HAP-1 (cell line): ENCODE results near the gene ARHGAP10.

Experiments
- DNase-seq, 2 experiments: peaks; one replicate each; pipeline ENCODE4 v3.0.0-alpha.2; 2016 to 2020; ENCODE audit warnings: low spot score in 2 of 2
- H3K27me3 ChIP-seq: fragments of 250-450 bp; sonication (Bioruptor Pico); 2 replicates; pipeline ENCODE4 v1.5.1; 2020; ENCODE audit warnings: low read depth, mild to moderate bottlenecking, moderate library complexity
- H3K36me3 ChIP-seq: fragments of 250-450 bp; sonication (Bioruptor Pico); replicated peaks from 2 replicates; pipeline ENCODE4 v1.5.1; 2020; ENCODE audit warnings: mild to moderate bottlenecking
- H3K4me1 ChIP-seq: fragments of 250-450 bp; sonication (Bioruptor Pico); 2 replicates; pipeline ENCODE4 v1.5.1; 2020; ENCODE audit warnings: mild to moderate bottlenecking
- H3K4me3 ChIP-seq: fragments of 250-450 bp; sonication (Bioruptor Pico); 2 replicates; pipeline ENCODE4 v1.5.1; 2020; ENCODE audit warnings: mild to moderate bottlenecking, moderate library complexity
- H3K9me3 ChIP-seq: fragments of 250-450 bp; sonication (Bioruptor Pico); 2 replicates; pipeline ENCODE4 v1.5.1; 2020; ENCODE audit warnings: mild to moderate bottlenecking, moderate library complexity
- in situ Hi-C: fragments of 300-500 bp; cut with MboI; formaldehyde crosslinking; loops from 3 replicates; pipeline ENCODE4 v1.14.3; 2020; ENCODE audit warnings: low sequenced_read_pairs, inconsistent platforms, mixed read lengths

ARHGAP10 gene

GRCh38 chr4:147731580-147732517 is at the start of gene ARHGAP10:
Gene ARHGAP10 (plus strand): TSS chr4:147732088. CDS start chr4:147732302, 214 bp downstream.
- peak within 1 kb of the TSS; percentile 75 for H3K4me3 ChIP-seq
- in situ Hi-C loops = no loop called here
- no peaks in the 10 kb centered on the region for H3K27me3 ChIP-seq
- DNase-seq = peak; percentile 45 to 75
- H3K36me3 ChIP-seq = no peaks in the 10 kb centered on the region
- H3K9me3 ChIP-seq = no peaks in the 10 kb centered on the region
- H3K4me1 ChIP-seq = peaks cover 39% of the 10 kb centered on the region

GRCh38 chr4:147682755-147683154 is 49.1 kb upstream of the ARHGAP10 start:
- peak in 1 of 2 experiments; percentile 31 for DNase-seq
- Histone ChIP-seq H3K4me3 (peak overlapping the region; percentile 81), H3K27me3 (no peaks in the 10 kb centered on the region), H3K4me1 (peaks cover 14% of the 10 kb centered on the region), H3K36me3 (peaks cover 6% of the 10 kb centered on the region), H3K9me3 (no peaks in the 10 kb centered on the region)
- in situ Hi-C loops = no loop called here

GRCh38 chr4:147683188-147683591 is 48.7 kb upstream of the ARHGAP10 start:
- DNase-seq = peak in 1 of 2 experiments; percentile 35
- peaks cover 12% of the 10 kb centered on the region for H3K4me1 ChIP-seq
- H3K4me3 ChIP-seq = peak overlapping the region; percentile 81
- H3K9me3 ChIP-seq = no peaks in the 10 kb centered on the region
- H3K36me3 ChIP-seq = peaks cover 2% of the 10 kb centered on the region
- no peaks in the 10 kb centered on the region for H3K27me3 ChIP-seq
- in situ Hi-C loops = no loop called here

GRCh38 chr4:147683717-147684700 is 47.9 kb upstream of the ARHGAP10 start, which contains the start of gene PRMT9:
Gene PRMT9 (minus strand): TSS chr4:147684163. CDS start chr4:147683987, 176 bp downstream.
- DNase-seq = peak; percentile 87 to 93
- Histone ChIP-seq H3K4me3 (peak within 1 kb of the TSS; percentile 81), H3K27me3 (no peaks in the 10 kb centered on the region), H3K9me3 (no peaks in the 10 kb centered on the region), H3K36me3 (no peaks in the 10 kb centered on the region), H3K4me1 (peaks cover 12% of the 10 kb centered on the region)
- in situ Hi-C loops = no loop called here

GRCh38 chr4:147689067-147689466 is 42.8 kb upstream of the ARHGAP10 start:
- Histone ChIP-seq H3K4me3 (no peak overlapping the region), H3K4me1 (peaks cover 8% of the 10 kb centered on the region), H3K9me3 (no peaks in the 10 kb centered on the region), H3K36me3 (no peaks in the 10 kb centered on the region), H3K27me3 (no peaks in the 10 kb centered on the region)
- DNase-seq = no peak
- in situ Hi-C loops = no loop called here

GRCh38 chr4:147691820-147692219 is 40.1 kb upstream of the ARHGAP10 start:
- H3K4me1 ChIP-seq = no peaks in the 10 kb centered on the region
- DNase-seq = no peak
- in situ Hi-C loops = no loop called here
- H3K4me3 ChIP-seq = no peak overlapping the region
- no peaks in the 10 kb centered on the region; the same call in 1 of the 2 replicates for H3K27me3 ChIP-seq
- H3K36me3 ChIP-seq = no peaks in the 10 kb centered on the region
- no peaks in the 10 kb centered on the region for H3K9me3 ChIP-seq

- Histone ChIP-seq H3K4me3 (no peak overlapping the region), H3K36me3 (no peaks in the 10 kb centered on the region), H3K9me3 (no peaks in the 10 kb centered on the region), H3K4me1 (no peaks in the 10 kb centered on the region), H3K27me3 (no peaks in the 10 kb centered on the region; the same call in 1 of the 2 replicates)
- in situ Hi-C loops = no loop called here
- DNase-seq = no peak
Observed at GRCh38 chr4:147693218-147693617, 38.7 kb upstream of the ARHGAP10 start.

GRCh38 chr4:147696866-147697265 is 35.0 kb upstream of the ARHGAP10 start:
- H3K9me3 ChIP-seq = no peaks in the 10 kb centered on the region
- in situ Hi-C loops = no loop called here
- H3K4me3 ChIP-seq = no peak overlapping the region
- no peaks in the 10 kb centered on the region; the same call in 1 of the 2 replicates for H3K27me3 ChIP-seq
- H3K36me3 ChIP-seq = no peaks in the 10 kb centered on the region
- H3K4me1 ChIP-seq = no peaks in the 10 kb centered on the region
- no peak for DNase-seq

- Histone ChIP-seq H3K36me3 (no peaks in the 10 kb centered on the region), H3K4me1 (peaks cover 4% of the 10 kb centered on the region; the same call in 1 of the 2 replicates), H3K9me3 (no peaks in the 10 kb centered on the region), H3K4me3 (no peak overlapping the region), H3K27me3 (no peaks in the 10 kb centered on the region)
- in situ Hi-C loops = loop anchor here (10.0 kb wide), 1 partner anchor 160 kb away; no protein-coding TSS in a partner anchor
- DNase-seq = no peak
Observed at GRCh38 chr4:147704846-147705245, 27.0 kb upstream of the ARHGAP10 start.

GRCh38 chr4:147707892-147708672 is 23.8 kb upstream of the ARHGAP10 start:
- Histone ChIP-seq H3K4me3 (no peak overlapping the region), H3K9me3 (no peaks in the 10 kb centered on the region), H3K36me3 (no peaks in the 10 kb centered on the region), H3K27me3 (no peaks in the 10 kb centered on the region), H3K4me1 (peaks cover 1% of the 10 kb centered on the region; the same call in 1 of the 2 replicates)
- in situ Hi-C loops = loop anchor here (10.0 kb wide), 1 partner anchor 157 kb away; no protein-coding TSS in a partner anchor
- peak in 1 of 2 experiments; percentile 64 for DNase-seq

GRCh38 chr4:147709999-147710398 is 21.9 kb upstream of the ARHGAP10 start:
- Histone ChIP-seq H3K9me3 (no peaks in the 10 kb centered on the region), H3K36me3 (no peaks in the 10 kb centered on the region), H3K4me3 (no peak overlapping the region), H3K4me1 (peaks cover 4% of the 10 kb centered on the region; the same call in 1 of the 2 replicates), H3K27me3 (no peaks in the 10 kb centered on the region)
- DNase-seq = no peak
- in situ Hi-C loops = loop anchor here (10.0 kb wide), 1 partner anchor 155 kb away; no protein-coding TSS in a partner anchor

- no peak overlapping the region for H3K4me3 ChIP-seq
- H3K36me3 ChIP-seq = no peaks in the 10 kb centered on the region
- no peak for DNase-seq
- H3K4me1 ChIP-seq = peaks cover 6% of the 10 kb centered on the region; the same call in 1 of the 2 replicates
- H3K9me3 ChIP-seq = no peaks in the 10 kb centered on the region
- in situ Hi-C loops = no loop called here
- no peaks in the 10 kb centered on the region for H3K27me3 ChIP-seq
Observed at GRCh38 chr4:147714575-147715401, 17.1 kb upstream of the ARHGAP10 start.
